ENCODE data around the gene CORO2A.
"Not testable (repeated sequence)": the region's sequence is repeated elsewhere in the genome, so short reads cannot be mapped to it uniquely, and the experiment has no call there.

The CORO2A gene

GRCh38 chr9:98080326-98080725 lies 112.1 kb downstream of the CORO2A start:
- no peak for DNase-seq

GRCh38 chr9:98078895-98079294 lies 113.5 kb downstream of the CORO2A start:
- DNase-seq = no peak

- not testable (repeated sequence) for DNase-seq
Measured at GRCh38 chr9:98076514-98076890, 115.9 kb downstream of the CORO2A start.

GRCh38 chr9:98075332-98075805 lies 117.1 kb downstream of the CORO2A start:
- no peak for DNase-seq

GRCh38 chr9:98074115-98074990 lies 118.1 kb downstream of the CORO2A start:
- peak; percentile 75 for DNase-seq

GRCh38 chr9:98071737-98072136 lies 120.7 kb downstream of the CORO2A start:
- DNase-seq = no peak

Measured in midbrain (tissue), 1 donor.